A549 (cell line): ENCODE data around the gene TRMT1. TPM values are rescaled to one million over a fixed set of nuclear protein-coding genes. Genes with fewer than 3 reads are reported as not detected.

Experiments
- ATAC-seq, 2 experiments: fragments of 200-7000 bp in 1 of 2; fragments of >200 bp in 1 of 2; cut with Nextera tagmentation in 1 of 2; cut with Tn5 transposase in 1 of 2; 3 replicates each; pipeline versions ENCODE4 v1.8.0 to v1.9.1; 2018 to 2020; ENCODE audit warnings: mild to moderate bottlenecking in 1 of 2, moderate library complexity in 1 of 2
- CTCF ChIA-PET: fragments of 300-600 bp; sonication (Branson Sonifier 250); formaldehyde crosslinking; extraction: SDS; loops from one replicate; lab custom pipeline; 2021; ENCODE audit warnings: antibody characterized with exemption, inconsistent platforms; lab: Yijun Ruan, JAX
- POLR2A ChIA-PET: fragments of 350-600 bp; formaldehyde crosslinking; extraction: SDS; loops from one replicate; lab custom pipeline; 2021; ENCODE audit warnings: antibody characterized with exemption, inconsistent platforms; lab: Yijun Ruan, JAX
- DNase-seq, 2 experiments: peaks; one replicate each; pipeline versions ENCODE4 v3.0.0 to v3.0.0-alpha.2; 2011 to 2016; ENCODE audit warnings: low read depth in 1 of 2, low spot score in 1 of 2
- FAIRE-seq: peaks from 2 replicates; lab custom pipeline; 2011; peaks lifted over from hg19 to GRCh38; lab: Jason Lieb, UNC
- H3K27ac ChIP-seq, 2 experiments: fragments of >200 bp; sonication (Bioruptor Twin); formaldehyde crosslinking; 3 replicates each; pipeline ENCODE4 v1.5.1; 2016 to 2017
- H3K4me1 ChIP-seq: fragments of >200 bp; sonication (Bioruptor Twin); formaldehyde crosslinking; 3 replicates; pipeline ENCODE4 v1.6.1; 2016
- H3K4me2 ChIP-seq: fragments of >200 bp; sonication (Bioruptor Twin); formaldehyde crosslinking; 3 replicates; pipeline ENCODE4 v1.6.1; 2016
- H3K4me3 ChIP-seq: fragments of >200 bp; sonication (Bioruptor Twin); formaldehyde crosslinking; 3 replicates; pipeline ENCODE4 v1.5.1; 2016
- H3K9me3 ChIP-seq: fragments of >200 bp; sonication (Bioruptor Twin); formaldehyde crosslinking; 3 replicates; pipeline ENCODE4 v1.6.1; 2016
- BHLHE40 ChIP-seq: IDR thresholded peaks from 2 replicates; pipeline ENCODE4 v1.6.1; 2012; ENCODE audit warnings: low read depth, low read length, inconsistent platforms
- CHD4 ChIP-seq: fragments of 200-600 bp; sonication (generic); IDR thresholded peaks from 2 replicates; pipeline ENCODE4 v1.6.1; 2016; ENCODE audit warnings: antibody characterized with exemption, mild to moderate bottlenecking, borderline replicate concordance
- EHF ChIP-seq: fragments of 250-450 bp; sonication (Bioruptor Pico); IDR thresholded peaks from 2 replicates; pipeline ENCODE4 v1.5.0; 2020; ENCODE audit warnings: mild to moderate bottlenecking
- ESRRA ChIP-seq: fragments of 150-350 bp; IDR thresholded peaks from 2 replicates; pipeline ENCODE4 v1.6.1; 2014; ENCODE audit warnings: mild to moderate bottlenecking, low read length, borderline replicate concordance
- FOSB ChIP-seq: fragments of 250-450 bp; sonication (Bioruptor Pico); IDR thresholded peaks from 2 replicates; pipeline ENCODE4 v1.5.0; 2020; ENCODE audit warnings: mild to moderate bottlenecking, moderate library complexity
- FOXS1 ChIP-seq: fragments of 250-450 bp; sonication (Bioruptor Pico); IDR thresholded peaks from 2 replicates; pipeline ENCODE4 v1.5.0; 2020; ENCODE audit warnings: mild to moderate bottlenecking, moderate library complexity
- HDAC2 ChIP-seq: fragments of 200-600 bp; sonication (generic); IDR thresholded peaks from 2 replicates; pipeline ENCODE4 v1.6.1; 2016
- HOXA7 ChIP-seq: fragments of 250-450 bp; sonication (Bioruptor Pico); IDR thresholded peaks from 2 replicates; pipeline ENCODE4 v1.5.0; 2020; ENCODE audit warnings: mild to moderate bottlenecking, moderate library complexity
- JUN ChIP-seq, 2 experiments: fragments of >200 bp; sonication (Bioruptor Twin); formaldehyde crosslinking; IDR thresholded peaks; 2 replicates in 1 of 2; 3 replicates in 1 of 2; pipeline ENCODE4 v1.6.1; 2016 to 2017
- KDM5A ChIP-seq: fragments of 200-600 bp; sonication (generic); IDR thresholded peaks from 2 replicates; pipeline ENCODE4 v1.6.1; 2016; ENCODE audit warnings: antibody characterized with exemption, mild to moderate bottlenecking
- MAFK ChIP-seq: fragments of 450-650 bp; IDR thresholded peaks from 2 replicates; pipeline ENCODE4 v1.6.1; 2014; ENCODE audit not compliant: partially characterized antibody
- MAZ ChIP-seq: fragments of 150-350 bp; IDR thresholded peaks from 2 replicates; pipeline ENCODE4 v1.6.1; 2014; ENCODE audit warnings: antibody characterized with exemption, low read depth, low read length, borderline replicate concordance
- NPAS2 ChIP-seq: fragments of 250-450 bp; sonication (Bioruptor Pico); IDR thresholded peaks from 2 replicates; pipeline ENCODE4 v1.8.0; 2022; ENCODE audit warnings: mild to moderate bottlenecking, moderate library complexity, borderline replicate concordance
- PHF8 ChIP-seq: fragments of 200-600 bp; sonication (generic); IDR thresholded peaks from 2 replicates; pipeline ENCODE4 v1.6.1; 2016; ENCODE audit warnings: low read depth, mild to moderate bottlenecking, antibody characterized with exemption, moderate library complexity, borderline replicate concordance
- RAD21 ChIP-seq, 2 experiments: fragments of >200 bp in 1 of 2; sonication (Bioruptor Twin) in 1 of 2; formaldehyde crosslinking in 1 of 2; IDR thresholded peaks in 1 of 2; conservative IDR thresholded peaks in 1 of 2; 2 replicates in 1 of 2; 3 replicates in 1 of 2; pipeline ENCODE4 v1.6.1; 2012 to 2018; ENCODE audit warnings: inconsistent platforms in 1 of 2
- RNF2 ChIP-seq: fragments of 200-600 bp; sonication (generic); IDR thresholded peaks from 2 replicates; pipeline ENCODE4 v1.6.1; 2016; ENCODE audit warnings: low read depth, mild to moderate bottlenecking, antibody characterized with exemption, moderate library complexity, borderline replicate concordance
- ZSCAN20 ChIP-seq: fragments of 250-450 bp; sonication (Bioruptor Pico); IDR thresholded peaks from 2 replicates; pipeline ENCODE4 v1.8.0; 2022; ENCODE audit warnings: mild to moderate bottlenecking, moderate library complexity
- WGBS: methylation state at CpG from one replicate; pipeline ENCODE4 v1.1.6; 2017; ENCODE audit errors: missing lambda C conversion rate; 5-methylcytosine and 5-hydroxymethylcytosine counted together
- polyA plus RNA-seq, 4 experiments: library from polyadenylated mRNA; depleted of rRNA in 3 of 4; stranded (reverse); fragments of >200 nt; fragmentation: RNase III in 1 of 4; extraction: RNeasy Plus Mini Kit Qiagen cat#74134 plus additional on column Dnase treatment in 1 of 4; gene quantifications; 2 replicates in 3 of 4; 3 replicates in 1 of 4; pipeline ENCODE4 v1.2.3, GENCODE V29; 2011 to 2017
- TF ChIP-seq, protein P1 (sequence below): fragments of 200-600 bp; sonication (generic); IDR thresholded peaks from 2 replicates; pipeline ENCODE4 v1.6.1; 2016; ENCODE audit warnings: antibody characterized with exemption, mild to moderate bottlenecking, moderate library complexity
- TF ChIP-seq, protein P2 (sequence below): IDR thresholded peaks from 2 replicates; pipeline ENCODE4 v1.6.1; 2012
- TF ChIP-seq, protein P3 (sequence below): fragments of >200 bp; sonication (Bioruptor Twin); formaldehyde crosslinking; IDR thresholded peaks from 3 replicates; pipeline ENCODE4 v1.5.1; 2016
- TF ChIP-seq, protein P4 (sequence below): fragments of >200 bp; sonication (Bioruptor Twin); formaldehyde crosslinking; IDR thresholded peaks from 2 replicates; pipeline ENCODE4 v1.6.1; 2016
- TF ChIP-seq, protein P5 (sequence below): fragments of >200 bp; sonication (Bioruptor Twin); formaldehyde crosslinking; IDR thresholded peaks from 3 replicates; pipeline ENCODE4 v1.6.1; 2016
- TF ChIP-seq, protein P6 (sequence below): IDR thresholded peaks from 2 replicates; pipeline ENCODE4 v1.6.1; 2012
- TF ChIP-seq, protein P7 (sequence below): IDR thresholded peaks from 2 replicates; pipeline ENCODE4 v1.6.1; 2012; ENCODE audit warnings: low read depth, borderline replicate concordance

Gene TRMT1
- polyA plus RNA-seq, 2 of the 4 experiments (the other 2 are of a cell fraction) = 18.2 to 29.8 TPM

DNA sequence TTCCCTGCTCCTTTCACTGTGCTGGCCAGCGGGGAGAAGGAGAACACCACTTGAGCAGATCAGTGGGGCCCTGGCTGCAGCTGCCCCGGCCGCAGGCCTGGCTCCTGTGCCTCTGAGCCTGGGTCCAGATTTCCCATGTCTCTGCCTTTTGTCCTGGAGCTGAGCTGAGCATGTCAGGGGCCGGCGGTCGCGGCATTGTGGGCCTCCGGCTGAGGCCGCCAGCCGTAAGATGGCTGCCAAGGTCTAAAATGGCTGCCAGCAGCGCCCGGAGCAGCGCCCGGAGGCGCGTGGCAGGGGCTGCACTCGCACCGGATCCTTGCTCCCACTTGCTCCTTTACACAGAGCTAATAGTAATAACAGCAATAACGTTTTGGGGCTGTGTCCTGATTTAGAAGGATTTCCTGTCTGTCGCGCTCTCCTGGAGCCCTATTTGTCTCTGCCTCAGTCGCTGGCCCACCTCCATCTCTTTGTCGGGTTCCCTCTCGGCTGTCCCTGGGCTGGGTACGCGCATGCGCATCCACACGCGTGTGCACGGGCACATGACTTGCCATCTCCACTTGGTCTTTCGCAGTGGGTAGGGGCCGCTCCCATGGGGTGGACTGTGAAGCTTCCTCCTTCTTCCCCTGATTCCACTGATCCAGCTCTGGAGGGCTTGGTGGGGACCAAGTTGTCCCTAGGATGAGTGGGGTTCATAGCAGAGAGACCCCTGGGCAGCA, 46.0 kb downstream of the TRMT1 start:
- WGBS = 83% methylated on average over 16 of the region's 32 CpGs
- Histone ChIP-seq H3K27ac (no peak overlapping the region), H3K4me3 (no peak overlapping the region), H3K4me2 (no peak overlapping the region), H3K9me3 (no peaks in the 10 kb centered on the region), H3K4me1 (no peaks in the 10 kb centered on the region)
- no peak for DNase-seq
- CTCF ChIA-PET = interaction anchor here (1.0 to 6.4 kb wide), 9 partner anchors 9 to 105 kb away, joined by 3 to 40 read pairs (median 7); no protein-coding TSS in a partner anchor
- POLR2A ChIA-PET = no interaction called here
- no peak for FAIRE-seq
- TF ChIP-seq JUN (IDR thresholded peaks at IDR 0.05) (no peak), FOSB (CRISPR knock-in tag) (no peak), KDM5A (no peak), RAD21 (conservative IDR thresholded peaks at IDR 0.05 in 1 of 2, IDR thresholded peaks at IDR 0.05 in 1 of 2) (no peak), HOXA7 (CRISPR knock-in tag) (no peak), PHF8 (no peak), BHLHE40 (no peak), HDAC2 (no peak)
- TF ChIP-seq, protein P1, sequence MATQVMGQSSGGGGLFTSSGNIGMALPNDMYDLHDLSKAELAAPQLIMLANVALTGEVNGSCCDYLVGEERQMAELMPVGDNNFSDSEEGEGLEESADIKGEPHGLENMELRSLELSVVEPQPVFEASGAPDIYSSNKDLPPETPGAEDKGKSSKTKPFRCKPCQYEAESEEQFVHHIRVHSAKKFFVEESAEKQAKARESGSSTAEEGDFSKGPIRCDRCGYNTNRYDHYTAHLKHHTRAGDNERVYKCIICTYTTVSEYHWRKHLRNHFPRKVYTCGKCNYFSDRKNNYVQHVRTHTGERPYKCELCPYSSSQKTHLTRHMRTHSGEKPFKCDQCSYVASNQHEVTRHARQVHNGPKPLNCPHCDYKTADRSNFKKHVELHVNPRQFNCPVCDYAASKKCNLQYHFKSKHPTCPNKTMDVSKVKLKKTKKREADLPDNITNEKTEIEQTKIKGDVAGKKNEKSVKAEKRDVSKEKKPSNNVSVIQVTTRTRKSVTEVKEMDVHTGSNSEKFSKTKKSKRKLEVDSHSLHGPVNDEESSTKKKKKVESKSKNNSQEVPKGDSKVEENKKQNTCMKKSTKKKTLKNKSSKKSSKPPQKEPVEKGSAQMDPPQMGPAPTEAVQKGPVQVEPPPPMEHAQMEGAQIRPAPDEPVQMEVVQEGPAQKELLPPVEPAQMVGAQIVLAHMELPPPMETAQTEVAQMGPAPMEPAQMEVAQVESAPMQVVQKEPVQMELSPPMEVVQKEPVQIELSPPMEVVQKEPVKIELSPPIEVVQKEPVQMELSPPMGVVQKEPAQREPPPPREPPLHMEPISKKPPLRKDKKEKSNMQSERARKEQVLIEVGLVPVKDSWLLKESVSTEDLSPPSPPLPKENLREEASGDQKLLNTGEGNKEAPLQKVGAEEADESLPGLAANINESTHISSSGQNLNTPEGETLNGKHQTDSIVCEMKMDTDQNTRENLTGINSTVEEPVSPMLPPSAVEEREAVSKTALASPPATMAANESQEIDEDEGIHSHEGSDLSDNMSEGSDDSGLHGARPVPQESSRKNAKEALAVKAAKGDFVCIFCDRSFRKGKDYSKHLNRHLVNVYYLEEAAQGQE = no peak
- TF ChIP-seq, protein P2, sequence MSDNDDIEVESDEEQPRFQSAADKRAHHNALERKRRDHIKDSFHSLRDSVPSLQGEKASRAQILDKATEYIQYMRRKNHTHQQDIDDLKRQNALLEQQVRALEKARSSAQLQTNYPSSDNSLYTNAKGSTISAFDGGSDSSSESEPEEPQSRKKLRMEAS = no peak
- ATAC-seq = no peak

DNA sequence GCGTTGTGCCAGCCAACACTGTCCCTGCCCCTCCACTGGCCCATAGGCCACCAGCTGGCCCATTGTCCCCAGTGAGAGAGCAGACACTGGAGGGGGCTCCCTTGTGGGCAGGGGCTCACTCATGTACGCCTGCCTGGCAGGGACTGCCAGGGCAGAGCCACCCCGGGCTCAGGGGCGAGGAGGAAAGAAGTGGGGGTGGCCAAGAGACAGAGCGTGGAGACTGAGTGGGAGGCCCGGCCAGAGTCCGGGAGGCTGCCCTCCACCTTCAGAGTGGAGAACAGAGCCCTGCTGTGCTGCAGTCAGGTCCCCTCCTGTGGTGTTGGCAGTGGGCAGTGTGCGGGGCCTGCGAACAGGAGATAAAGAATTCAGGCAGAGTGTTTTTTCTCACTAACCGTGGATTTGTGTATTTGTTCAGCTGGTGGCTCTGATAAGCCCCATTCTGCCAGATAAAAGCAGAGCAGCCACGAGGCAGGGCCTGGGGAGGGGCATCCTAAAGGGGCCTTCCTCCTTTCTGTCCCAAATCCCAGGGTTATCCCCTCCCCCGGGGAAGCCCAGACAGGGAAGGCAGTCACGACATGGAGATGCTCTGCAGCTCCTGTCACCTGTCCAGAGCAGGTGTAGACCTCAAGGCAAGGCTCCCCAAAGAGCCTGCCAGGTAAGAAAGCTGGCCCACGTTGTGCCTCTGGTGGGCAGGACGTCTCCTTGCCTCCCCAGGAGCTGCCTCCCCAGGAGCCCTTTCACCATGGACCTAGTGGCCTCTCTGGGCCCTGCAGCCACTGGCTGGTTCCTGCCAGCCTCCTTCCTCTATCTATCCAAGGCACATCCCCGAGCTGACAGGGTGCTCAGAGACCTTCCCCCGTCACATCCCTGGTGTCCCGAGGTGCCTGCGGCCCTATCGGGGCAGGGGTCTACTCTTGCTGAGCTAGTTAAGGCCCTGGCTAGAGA, 46.9 kb downstream of the TRMT1 start:
- 64% methylated on average over 12 of the region's 20 CpGs for WGBS
- ATAC-seq (peak; percentile 44 to 72; a peak in 5 of 6 replicates), DNase-seq (no peak), FAIRE-seq (no peak)
- no peak overlapping the region for H3K4me2 ChIP-seq
- H3K4me3 ChIP-seq = no peak overlapping the region
- H3K9me3 ChIP-seq = no peaks in the 10 kb centered on the region
- ChIA-PET POLR2A (no interaction called here), CTCF (interaction anchor here (1.0 to 6.4 kb wide), 10 partner anchors 8 to 104 kb away, joined by 3 to 40 read pairs (median 6); no protein-coding TSS in a partner anchor)
- no peaks in the 10 kb centered on the region for H3K4me1 ChIP-seq
- H3K27ac ChIP-seq = no peak overlapping the region
- TF ChIP-seq PHF8 (no peak), FOSB (CRISPR knock-in tag) (no peak), EHF (no peak), MAZ (no peak), RNF2 (no peak), HDAC2 (no peak), NPAS2 (CRISPR knock-in tag) (no peak), ESRRA (no peak), MAFK (no peak), BHLHE40 (no peak), CHD4 (no peak), ZSCAN20 (no peak), FOXS1 (no peak)
- TF ChIP-seq, protein P3, sequence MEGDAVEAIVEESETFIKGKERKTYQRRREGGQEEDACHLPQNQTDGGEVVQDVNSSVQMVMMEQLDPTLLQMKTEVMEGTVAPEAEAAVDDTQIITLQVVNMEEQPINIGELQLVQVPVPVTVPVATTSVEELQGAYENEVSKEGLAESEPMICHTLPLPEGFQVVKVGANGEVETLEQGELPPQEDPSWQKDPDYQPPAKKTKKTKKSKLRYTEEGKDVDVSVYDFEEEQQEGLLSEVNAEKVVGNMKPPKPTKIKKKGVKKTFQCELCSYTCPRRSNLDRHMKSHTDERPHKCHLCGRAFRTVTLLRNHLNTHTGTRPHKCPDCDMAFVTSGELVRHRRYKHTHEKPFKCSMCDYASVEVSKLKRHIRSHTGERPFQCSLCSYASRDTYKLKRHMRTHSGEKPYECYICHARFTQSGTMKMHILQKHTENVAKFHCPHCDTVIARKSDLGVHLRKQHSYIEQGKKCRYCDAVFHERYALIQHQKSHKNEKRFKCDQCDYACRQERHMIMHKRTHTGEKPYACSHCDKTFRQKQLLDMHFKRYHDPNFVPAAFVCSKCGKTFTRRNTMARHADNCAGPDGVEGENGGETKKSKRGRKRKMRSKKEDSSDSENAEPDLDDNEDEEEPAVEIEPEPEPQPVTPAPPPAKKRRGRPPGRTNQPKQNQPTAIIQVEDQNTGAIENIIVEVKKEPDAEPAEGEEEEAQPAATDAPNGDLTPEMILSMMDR = no peak
- TF ChIP-seq, protein P4, sequence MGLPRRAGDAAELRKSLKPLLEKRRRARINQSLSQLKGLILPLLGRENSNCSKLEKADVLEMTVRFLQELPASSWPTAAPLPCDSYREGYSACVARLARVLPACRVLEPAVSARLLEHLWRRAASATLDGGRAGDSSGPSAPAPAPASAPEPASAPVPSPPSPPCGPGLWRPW = no peak
- TF ChIP-seq, protein P5, sequence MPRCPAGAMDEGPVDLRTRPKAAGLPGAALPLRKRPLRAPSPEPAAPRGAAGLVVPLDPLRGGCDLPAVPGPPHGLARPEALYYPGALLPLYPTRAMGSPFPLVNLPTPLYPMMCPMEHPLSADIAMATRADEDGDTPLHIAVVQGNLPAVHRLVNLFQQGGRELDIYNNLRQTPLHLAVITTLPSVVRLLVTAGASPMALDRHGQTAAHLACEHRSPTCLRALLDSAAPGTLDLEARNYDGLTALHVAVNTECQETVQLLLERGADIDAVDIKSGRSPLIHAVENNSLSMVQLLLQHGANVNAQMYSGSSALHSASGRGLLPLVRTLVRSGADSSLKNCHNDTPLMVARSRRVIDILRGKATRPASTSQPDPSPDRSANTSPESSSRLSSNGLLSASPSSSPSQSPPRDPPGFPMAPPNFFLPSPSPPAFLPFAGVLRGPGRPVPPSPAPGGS = no peak
- TF ChIP-seq, protein P6, sequence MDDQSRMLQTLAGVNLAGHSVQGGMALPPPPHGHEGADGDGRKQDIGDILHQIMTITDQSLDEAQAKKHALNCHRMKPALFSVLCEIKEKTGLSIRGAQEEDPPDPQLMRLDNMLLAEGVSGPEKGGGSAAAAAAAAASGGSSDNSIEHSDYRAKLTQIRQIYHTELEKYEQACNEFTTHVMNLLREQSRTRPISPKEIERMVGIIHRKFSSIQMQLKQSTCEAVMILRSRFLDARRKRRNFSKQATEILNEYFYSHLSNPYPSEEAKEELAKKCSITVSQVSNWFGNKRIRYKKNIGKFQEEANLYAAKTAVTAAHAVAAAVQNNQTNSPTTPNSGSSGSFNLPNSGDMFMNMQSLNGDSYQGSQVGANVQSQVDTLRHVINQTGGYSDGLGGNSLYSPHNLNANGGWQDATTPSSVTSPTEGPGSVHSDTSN = no peak
- TF ChIP-seq, protein P7, sequence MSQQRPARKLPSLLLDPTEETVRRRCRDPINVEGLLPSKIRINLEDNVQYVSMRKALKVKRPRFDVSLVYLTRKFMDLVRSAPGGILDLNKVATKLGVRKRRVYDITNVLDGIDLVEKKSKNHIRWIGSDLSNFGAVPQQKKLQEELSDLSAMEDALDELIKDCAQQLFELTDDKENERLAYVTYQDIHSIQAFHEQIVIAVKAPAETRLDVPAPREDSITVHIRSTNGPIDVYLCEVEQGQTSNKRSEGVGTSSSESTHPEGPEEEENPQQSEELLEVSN = no peak
